Activated CD4-positive, alpha-beta T cell treated with anti-CD3 and anti-CD28 coated beads, Interleukin-2, amount 50 U/mL, for 4 hours (primary cell): ENCODE results near the gene WDR54.
"Not testable (repeated sequence)": the region's sequence is repeated elsewhere in the genome, so short reads cannot be mapped to it uniquely, and the experiment has no call there.

Experiments used
- DNase-seq, 2 experiments: peaks; one replicate each; pipeline ENCODE4 v3.0.0-alpha.2; 2020

Gene WDR54

DNA sequence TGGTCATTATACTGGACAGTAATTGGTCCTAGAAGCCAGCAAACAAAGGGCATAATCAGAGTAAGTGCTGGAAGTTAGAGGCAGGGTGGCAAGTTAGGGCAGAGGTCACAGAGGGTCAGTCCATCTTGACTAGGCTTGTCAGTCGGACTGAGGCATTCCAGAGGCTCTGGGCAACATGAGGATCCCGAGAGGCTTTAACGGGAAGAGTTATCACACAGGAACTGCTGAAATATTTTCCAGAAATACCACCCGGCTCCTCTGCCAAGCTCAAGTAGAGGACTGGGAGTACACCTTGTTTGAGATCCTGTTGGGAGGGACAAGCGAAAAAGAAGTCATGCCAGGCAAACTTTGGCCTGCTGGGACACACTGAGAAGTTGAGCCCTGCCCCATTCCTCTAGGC is 13.8 kb upstream of the WDR54 start:
- DNase-seq: no peak

DNA sequence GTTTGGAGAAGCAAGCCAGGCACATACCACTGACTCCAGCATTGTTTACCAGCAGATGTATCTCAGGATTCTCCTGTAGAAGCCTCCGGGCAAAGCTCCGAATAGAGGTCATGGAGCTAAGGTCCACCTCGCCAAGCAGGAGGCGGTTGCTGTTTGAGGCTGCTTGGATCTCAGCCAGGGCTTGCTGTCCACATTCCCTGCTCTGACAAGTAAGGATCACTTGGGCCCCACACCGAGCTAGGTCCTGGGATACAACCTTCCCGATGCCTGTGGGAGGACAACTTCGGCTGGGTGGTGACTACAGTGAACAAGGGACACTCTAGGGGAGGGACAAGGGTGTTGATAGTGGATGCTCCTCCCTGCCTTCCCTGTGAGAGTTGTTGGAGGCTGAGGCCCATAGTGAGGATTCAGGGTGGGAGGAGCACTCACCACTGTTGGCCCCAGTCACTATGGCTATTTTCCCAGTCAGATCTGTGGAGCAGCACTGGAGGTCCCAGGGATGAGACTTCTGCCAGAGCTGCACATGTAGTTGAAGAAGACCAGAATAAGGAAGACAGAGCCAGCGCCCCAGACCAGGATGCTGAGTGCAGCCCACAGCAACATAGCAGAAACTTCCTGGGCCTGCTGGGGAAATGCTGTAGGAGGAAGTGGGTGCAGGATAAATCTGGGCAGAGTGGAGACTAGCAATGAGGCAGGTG is 8.4 kb upstream of the WDR54 start:
- no peak for DNase-seq

DNA sequence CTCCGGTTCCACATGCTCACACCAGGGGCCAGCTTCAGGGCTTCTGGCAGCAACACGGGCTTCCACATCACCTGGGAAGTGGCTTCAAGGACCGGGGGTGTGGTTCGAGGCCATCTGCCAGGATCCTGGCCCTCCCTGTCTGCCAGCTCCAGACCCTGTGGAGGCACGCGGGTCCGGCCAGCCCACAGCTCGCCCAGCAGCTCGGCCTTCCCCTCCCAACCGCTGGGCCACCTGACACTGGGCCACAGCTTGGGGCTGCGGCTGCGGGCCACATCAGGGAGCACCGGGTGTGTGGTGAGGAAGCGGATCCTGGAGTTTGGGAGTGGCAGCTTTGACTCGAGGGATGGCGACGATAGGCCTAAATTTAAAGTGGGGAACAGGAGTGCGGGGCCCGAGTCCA is 7.1 kb upstream of the WDR54 start:
- no peak for DNase-seq

DNA sequence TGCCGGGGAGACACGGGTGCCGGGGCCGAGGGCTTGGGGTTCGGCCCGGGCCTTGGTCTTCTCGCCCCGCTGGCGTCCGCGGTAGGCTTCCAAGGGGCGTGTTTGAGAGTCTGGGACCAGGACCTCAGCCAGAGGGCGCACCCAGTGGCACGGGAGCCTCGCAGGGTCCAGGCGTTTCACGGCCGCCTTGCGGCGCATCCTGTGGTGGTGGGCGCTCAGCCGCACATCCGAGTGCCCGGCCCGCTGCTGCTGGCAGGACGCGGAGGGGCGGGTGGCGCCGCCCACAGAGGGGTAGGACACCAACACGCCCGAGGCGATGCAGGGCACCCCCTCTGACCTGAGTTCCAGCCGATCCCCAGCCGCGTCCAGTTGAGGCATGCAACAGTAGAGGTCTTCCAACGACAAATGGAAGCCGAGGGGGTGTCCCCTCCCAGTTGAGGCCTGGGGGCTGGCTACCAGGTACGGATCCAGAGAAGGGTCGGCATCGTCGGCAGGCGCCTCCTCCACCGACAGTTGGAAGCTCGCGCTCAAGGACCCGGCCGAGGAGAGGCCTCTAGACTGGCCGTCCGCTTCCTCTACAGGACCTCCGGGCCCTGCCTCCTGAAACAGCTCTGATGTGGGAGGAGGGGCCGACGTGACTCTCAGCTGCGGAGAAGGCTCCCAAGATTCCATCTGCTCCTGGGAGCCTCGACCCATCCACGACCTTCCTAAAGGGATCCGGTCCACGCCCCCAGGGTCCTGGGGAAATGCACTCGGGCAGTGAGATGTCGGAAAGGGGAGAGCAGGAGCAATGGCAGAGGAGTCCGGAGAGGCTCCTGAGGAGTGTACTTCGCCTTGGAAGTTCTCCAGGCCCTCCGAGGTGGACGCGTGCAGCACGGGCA is 6.4 kb upstream of the WDR54 start:
- no peak for DNase-seq

DNA sequence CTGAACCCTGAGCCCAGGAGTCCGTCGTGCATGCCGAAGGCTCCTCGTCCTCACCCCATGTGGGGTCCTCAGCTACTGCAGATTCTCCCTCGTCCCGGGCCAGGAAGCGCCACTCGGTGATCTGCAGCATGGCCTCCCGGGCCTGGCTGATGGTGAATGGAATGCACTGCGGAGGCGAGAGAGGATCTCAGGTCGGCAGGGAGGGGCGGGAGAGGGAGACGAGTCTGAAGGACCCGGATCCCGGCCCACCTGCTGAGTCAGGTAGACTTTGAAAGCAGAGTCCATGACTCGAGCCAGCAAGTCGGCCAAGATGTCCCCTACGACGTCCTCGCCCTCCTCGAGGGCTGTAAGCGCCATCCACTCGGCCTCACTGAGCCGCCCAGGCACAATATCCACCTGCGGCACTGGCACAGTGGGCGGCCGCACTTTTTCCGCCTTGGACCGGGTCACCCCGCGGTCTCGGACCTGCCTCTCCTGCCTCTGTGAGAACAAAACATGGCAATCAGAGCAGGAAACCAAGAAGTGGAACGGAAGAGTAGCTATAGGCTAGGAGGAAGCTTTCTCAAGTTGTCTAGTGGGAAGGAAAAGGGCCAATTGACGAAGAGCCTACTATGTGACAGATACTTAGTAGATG is 5.7 kb upstream of the WDR54 start:
- no peak for DNase-seq

DNA sequence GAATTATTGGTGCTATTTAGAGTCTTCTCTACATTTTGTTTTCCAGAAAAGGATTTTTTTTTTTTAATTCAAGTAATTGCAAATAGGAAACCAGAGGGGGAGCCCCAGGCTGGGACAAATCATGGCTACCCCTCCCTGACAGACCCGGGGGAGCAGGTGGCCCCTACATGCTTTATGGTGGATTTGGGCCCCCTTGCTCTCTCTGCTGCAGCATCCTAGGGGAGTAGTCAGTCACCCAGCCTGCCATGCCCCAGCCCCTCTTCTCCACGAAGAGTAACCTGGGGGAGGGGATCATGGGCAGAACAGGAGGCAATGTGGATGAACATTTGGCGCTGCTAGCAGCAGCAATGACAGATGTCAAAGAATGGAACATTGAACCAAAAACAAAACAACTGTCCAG is 4.8 kb upstream of the WDR54 start:
- no peak for DNase-seq

DNA sequence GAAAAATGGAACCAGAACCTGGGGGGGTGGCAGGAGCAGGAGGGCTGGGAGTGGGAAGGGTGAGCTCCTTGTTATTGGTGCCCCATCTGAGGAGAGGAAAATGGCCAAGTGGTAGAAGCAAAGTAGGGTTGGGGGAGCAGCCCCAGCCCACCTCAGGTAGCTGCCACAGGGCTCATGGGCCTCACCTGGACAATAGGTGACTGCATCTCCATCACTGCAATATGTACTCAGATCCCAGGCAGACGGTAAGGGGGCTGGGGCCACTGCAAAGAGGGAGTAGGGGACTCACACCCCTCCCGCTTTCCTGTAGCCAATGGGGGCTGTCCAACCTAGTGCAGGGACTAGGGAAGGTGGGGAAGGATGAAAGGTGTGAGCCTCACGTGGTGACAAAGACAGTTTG is 4.3 kb upstream of the WDR54 start:
- no peak for DNase-seq

- no peak for DNase-seq
Measured at GRCh38 chr2:74417763-74418162, 3.8 kb upstream of the WDR54 start.

GRCh38 chr2:74418312-74418711 is 3.2 kb upstream of the WDR54 start:
- no peak for DNase-seq

- DNase-seq: no peak
Measured at GRCh38 chr2:74419345-74419744, 2.2 kb upstream of the WDR54 start.

DNA sequence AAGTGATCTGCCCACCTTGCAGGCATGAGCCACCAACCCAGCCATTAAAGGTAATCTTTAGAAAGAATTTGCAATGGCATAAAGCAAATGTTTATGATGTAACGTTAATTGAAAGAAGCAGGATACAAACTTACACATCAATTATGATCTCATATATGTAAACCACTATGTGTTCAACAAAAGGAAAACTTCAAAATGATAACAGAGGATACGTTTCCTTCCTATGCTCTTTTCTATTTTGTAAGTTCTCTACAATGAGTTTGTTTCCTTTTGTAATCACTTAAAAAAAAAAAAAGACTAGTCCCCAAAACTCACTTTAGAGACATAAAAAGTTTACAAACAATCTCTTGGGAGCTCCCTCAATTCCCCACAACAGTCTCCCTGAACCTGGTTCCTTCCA is 1.5 kb upstream of the WDR54 start:
- DNase-seq: no peak

DNA sequence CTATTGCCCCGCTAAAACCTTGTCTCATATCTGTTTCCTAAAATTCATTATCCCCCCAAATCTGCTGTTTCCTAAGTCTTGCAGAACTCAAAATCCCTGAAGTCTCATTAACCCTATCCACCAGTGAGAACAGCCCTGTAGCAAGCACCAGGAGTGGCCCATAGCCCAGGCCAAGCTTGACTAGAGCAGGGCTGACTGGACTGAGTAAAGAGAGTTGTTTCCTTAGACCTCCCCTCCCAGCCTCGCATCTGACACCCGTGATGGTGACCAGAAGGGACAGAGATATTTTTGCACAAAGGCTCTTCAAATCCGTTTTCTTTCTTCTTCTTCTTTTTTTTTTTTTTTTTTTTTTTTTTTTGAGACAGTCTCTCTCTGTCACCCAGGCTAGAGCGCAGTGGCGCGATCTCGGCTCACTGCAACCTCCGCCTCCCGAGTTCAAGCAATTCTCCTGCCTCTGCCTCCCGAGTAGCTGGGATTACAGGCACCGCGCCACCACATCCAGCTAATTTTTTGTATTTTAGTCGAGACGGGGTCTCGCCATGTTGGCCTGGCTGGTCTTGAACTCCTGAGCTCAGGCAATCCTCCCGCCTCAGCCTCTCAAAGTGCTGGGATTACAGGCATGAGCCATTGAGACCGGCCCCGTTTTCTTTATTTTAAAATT is 957 bp upstream of the WDR54 start:
- DNase-seq: not testable (repeated sequence)

- DNase-seq: no peak
Measured at GRCh38 chr2:74423231-74424095, 1.9 kb downstream of the WDR54 start.

- DNase-seq: no peak
Measured at GRCh38 chr2:74424139-74424992, 2.8 kb downstream of the WDR54 start.

DNA sequence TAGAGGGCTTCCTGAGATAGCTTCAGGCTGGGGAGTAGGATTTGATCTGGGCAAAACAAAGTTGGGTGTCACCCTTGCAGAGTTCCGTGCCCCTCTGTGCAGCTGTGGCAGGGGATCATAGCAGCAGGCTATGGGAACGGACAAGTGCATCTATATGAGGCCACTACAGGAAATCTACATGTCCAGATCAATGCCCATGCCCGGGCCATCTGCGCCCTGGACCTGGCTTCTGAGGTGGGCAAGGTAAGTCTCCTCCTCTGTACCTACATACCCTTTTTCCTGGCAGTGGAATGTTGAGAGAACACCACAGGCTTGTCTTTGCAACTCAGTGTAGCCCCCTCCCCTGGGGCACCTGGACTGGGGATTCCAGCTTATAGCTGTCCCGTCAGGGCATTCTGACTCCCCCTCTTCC is 3.5 kb downstream of the WDR54 start:
- no peak for DNase-seq

DNA sequence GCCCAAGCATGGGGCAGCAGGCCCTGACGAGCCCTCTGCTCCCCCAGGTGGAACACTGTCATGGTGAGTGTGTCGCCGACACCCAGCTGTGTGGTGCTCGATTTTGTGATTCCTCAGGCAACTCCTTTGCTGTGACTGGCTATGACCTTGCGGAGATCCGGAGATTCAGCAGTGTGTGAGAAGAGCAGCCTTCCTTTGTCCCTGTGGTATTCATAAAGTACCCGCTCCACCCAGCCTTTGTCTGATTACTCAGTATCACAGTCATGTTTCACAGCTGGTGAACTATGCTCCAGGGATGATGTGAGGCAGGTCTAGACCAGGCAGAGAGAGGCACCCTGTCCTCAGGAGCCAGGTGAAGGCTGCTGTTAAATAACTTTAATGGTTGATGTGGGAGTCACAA is 4.0 kb downstream of the WDR54 start:
- no peak for DNase-seq

DNA sequence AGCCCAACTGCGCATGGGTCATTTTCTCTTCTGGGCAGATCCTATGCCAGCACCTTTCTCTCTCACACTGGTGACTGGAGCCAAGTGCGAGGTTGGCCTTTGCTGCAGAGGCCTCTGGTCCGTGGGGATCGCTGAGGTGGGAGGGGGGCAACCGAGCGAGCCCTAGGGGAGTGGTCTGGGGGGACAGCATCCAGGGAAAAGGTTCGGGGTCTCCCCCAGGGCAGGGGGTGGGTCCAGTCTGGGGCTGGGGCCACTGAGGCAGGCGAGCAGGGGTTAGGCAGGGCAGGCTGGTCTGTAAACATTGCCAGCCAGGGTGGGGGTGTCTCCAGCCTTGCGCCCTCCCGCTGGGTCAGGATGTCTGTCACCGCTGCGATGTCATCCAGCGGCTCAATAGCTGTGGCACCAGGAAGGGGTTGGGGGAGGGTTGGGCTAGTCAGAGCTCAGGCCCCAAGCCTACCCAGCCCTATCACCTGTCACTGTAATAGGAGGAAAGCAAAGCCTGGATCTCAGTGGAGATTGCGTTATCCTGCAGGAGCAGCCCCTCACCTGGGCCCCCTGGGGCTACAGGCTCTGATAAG is 4.7 kb downstream of the WDR54 start:
- no peak for DNase-seq

- DNase-seq: no peak
Measured at GRCh38 chr2:74427551-74427950, 6.0 kb downstream of the WDR54 start.

GRCh38 chr2:74428675-74429074 is 7.1 kb downstream of the WDR54 start:
- no peak for DNase-seq

GRCh38 chr2:74429487-74430451 is 8.2 kb downstream of the WDR54 start:
- no peak for DNase-seq
